ENCODE data around the gene KCNJ14. TPM values are rescaled to one million over a fixed set of nuclear protein-coding genes. Genes with fewer than 3 reads are reported as not detected.

KCNJ14 gene
- total RNA-seq = 2.0 TPM in 2 replicates
- long read RNA-seq, partial matches to known transcripts = 0 of 1 reads
- long read RNA-seq, other reads (novel, unspliced or antisense) = 1 of 1 reads

- Mint-ChIP-seq H3K27ac (peak within 1 kb of the TSS; percentile 34), H3K27me3 (no peaks in the 10 kb centered on the region), H3K36me3 (ENCODE audit: insufficient read depth) (peaks cover 9% of the 10 kb centered on the region), H3K4me3 (ENCODE audit: low read depth) (no peak within 1 kb of the TSS), H3K4me1 (ENCODE audit: low read depth) (no peaks in the 10 kb centered on the region), H3K9me3 (ENCODE audit: low read depth) (no peaks in the 10 kb centered on the region)
- TF ChIP-seq CTCF (IDR thresholded peaks at IDR 0.05; ENCODE audit: unreplicated experiment) = no peak
- DNase-seq (ENCODE audit: low spot score, unreplicated experiment) = no peak
Observed at GRCh38 chr19:48455171-48455907, at the start of gene KCNJ14. TSS of gene KCNJ14 (plus strand) at chr19:48455574. CDS start at chr19:48461725, 6,151 bp downstream.

GRCh38 chr19:48405850-48406249 lies 49.5 kb upstream of the KCNJ14 start:
- H3K9me3 Mint-ChIP-seq (ENCODE audit: low read depth) = no peaks in the 10 kb centered on the region

GRCh38 chr19:48413879-48414587 lies 41.3 kb upstream of the KCNJ14 start:
- peaks cover 4% of the 10 kb centered on the region for H3K4me1 Mint-ChIP-seq (ENCODE audit: low read depth)
- TF ChIP-seq CTCF (IDR thresholded peaks at IDR 0.05; ENCODE audit: unreplicated experiment) = no peak
- H3K27me3 Mint-ChIP-seq = no peaks in the 10 kb centered on the region
- DNase-seq (ENCODE audit: low spot score, unreplicated experiment) = no peak
- H3K36me3 Mint-ChIP-seq (ENCODE audit: insufficient read depth) = no peaks in the 10 kb centered on the region
- H3K4me3 Mint-ChIP-seq (ENCODE audit: low read depth) = peak overlapping the region; percentile 77
- no peaks in the 10 kb centered on the region for H3K9me3 Mint-ChIP-seq (ENCODE audit: low read depth)
- peak overlapping the region; percentile 80 for H3K27ac Mint-ChIP-seq

More at GRCh38 chr19:48405850-48406249, 49.5 kb upstream of the KCNJ14 start:
- Mint-ChIP-seq H3K27ac (no peak overlapping the region), H3K4me3 (ENCODE audit: low read depth) (no peak overlapping the region), H3K4me1 (ENCODE audit: low read depth) (peaks cover 11% of the 10 kb centered on the region), H3K36me3 (ENCODE audit: insufficient read depth) (no peaks in the 10 kb centered on the region), H3K27me3 (peaks cover 7% of the 10 kb centered on the region)
- TF ChIP-seq CTCF (IDR thresholded peaks at IDR 0.05; ENCODE audit: unreplicated experiment) = no peak
- no peak for DNase-seq (ENCODE audit: low spot score, unreplicated experiment)

GRCh38 chr19:48415395-48415794 lies 40.0 kb upstream of the KCNJ14 start:
- Mint-ChIP-seq H3K36me3 (ENCODE audit: insufficient read depth) (no peaks in the 10 kb centered on the region), H3K4me3 (ENCODE audit: low read depth) (no peak overlapping the region), H3K27ac (no peak overlapping the region), H3K9me3 (ENCODE audit: low read depth) (no peaks in the 10 kb centered on the region), H3K4me1 (ENCODE audit: low read depth) (peaks cover 4% of the 10 kb centered on the region), H3K27me3 (no peaks in the 10 kb centered on the region)
- no peak for TF ChIP-seq CTCF (IDR thresholded peaks at IDR 0.05; ENCODE audit: unreplicated experiment)
- no peak for DNase-seq (ENCODE audit: low spot score, unreplicated experiment)

GRCh38 chr19:48415806-48416221 lies 39.6 kb upstream of the KCNJ14 start:
- TF ChIP-seq CTCF (IDR thresholded peaks at IDR 0.05; ENCODE audit: unreplicated experiment) = no peak
- H3K36me3 Mint-ChIP-seq (ENCODE audit: insufficient read depth) = no peaks in the 10 kb centered on the region

More at GRCh38 chr19:48415806-48416221, 39.6 kb upstream of the KCNJ14 start:
- no peaks in the 10 kb centered on the region for H3K9me3 Mint-ChIP-seq (ENCODE audit: low read depth)
- H3K27ac Mint-ChIP-seq = no peak overlapping the region
- H3K4me3 Mint-ChIP-seq (ENCODE audit: low read depth) = no peak overlapping the region
- H3K27me3 Mint-ChIP-seq = no peaks in the 10 kb centered on the region
- DNase-seq (ENCODE audit: low spot score, unreplicated experiment) = no peak
- H3K4me1 Mint-ChIP-seq (ENCODE audit: low read depth) = peaks cover 4% of the 10 kb centered on the region

Data from progenitor cell of endocrine pancreas (in vitro differentiated cells).